Ovary (tissue), 9 donors: ENCODE data around the gene KLF3. TPM values are rescaled to one million over a fixed set of nuclear protein-coding genes. Genes with fewer than 3 reads are reported as not detected.

Experiments
- DNase-seq, 5 donors: peaks; one replicate each; pipeline ENCODE4 v3.0.0-alpha.2; 2019 to 2020
- H3K27ac ChIP-seq, 2 donors: fragments of 200-600 bp; one replicate each; pipeline versions ENCODE4 v1.5.1 to v1.8.0; 2019 to 2022
- H3K27me3 ChIP-seq: fragments of 200-600 bp; one replicate; pipeline ENCODE4 v1.8.0; 2022
- H3K36me3 ChIP-seq: fragments of 200-600 bp; sonication (generic); one replicate; pipeline ENCODE4 v1.5.1; 2019
- H3K4me1 ChIP-seq: one replicate; pipeline ENCODE4 v1.8.1; 2013; ENCODE audit warnings: mild to moderate bottlenecking, moderate library complexity; ENCODE audit not compliant: insufficient read depth
- H3K4me3 ChIP-seq: fragments of 200-600 bp; sonication (generic); one replicate; pipeline ENCODE4 v1.5.1; 2017
- H3K9me3 ChIP-seq, 2 donors: fragments of 200-600 bp in 1 of 2; sonication (generic) in 1 of 2; one replicate each; pipeline versions ENCODE4 v1.5.1 to v1.8.1; 2013 to 2019; ENCODE audit warnings: mild to moderate bottlenecking in 1 of 2, moderate library complexity in 1 of 2
- CTCF ChIP-seq, 3 donors: fragments of 450-650 bp in 2 of 3; fragments of 200-600 bp in 1 of 3; IDR thresholded peaks; one replicate each; pipeline versions ENCODE4 v1.5.1 to v1.8.0; 2016 to 2022; ENCODE audit warnings: antibody characterized with exemption in 3 of 3, mild to moderate bottlenecking in 1 of 3
- EP300 ChIP-seq: sonication (generic); formaldehyde crosslinking; IDR thresholded peaks from one replicate; pipeline ENCODE4 v1.6.1; 2017; ENCODE audit warnings: antibody characterized with exemption
- POLR2A ChIP-seq: fragments of 450-650 bp; IDR thresholded peaks from one replicate; pipeline ENCODE4 v1.6.1; 2017; ENCODE audit warnings: antibody characterized with exemption, mild to moderate bottlenecking, moderate library complexity
- WGBS, 3 donors: extraction: QIAGEN DNeasy Blood & Tissue Kit in 1 of 3; methylation state at CpG; one replicate each; pipeline versions ENCODE4 v1.1.5 to v1.1.7; 2013 to 2017; 5-methylcytosine and 5-hydroxymethylcytosine counted together
- intact Hi-C, 4 donors: fragments of 100-400 bp; cut with DNase I; formaldehyde crosslinking; loops; one replicate each; pipeline versions ENCODE4 v1.11.0 to v1.15.1; 2022 to 2023
- polyA plus RNA-seq, 2 donors: library from polyadenylated mRNA; stranded (reverse); fragments of 200-250 nt in 1 of 2; fragments of 350-450 nt in 1 of 2; fragmentation: Illumina TruSeq in 1 of 2; extraction: RNeasy Lipid Tissue Mini Kit (QIAGEN cat#74804) in 1 of 2; gene quantifications; one replicate each; pipeline ENCODE4 v1.2.3, GENCODE V29; 2013 to 2014
- total RNA-seq, 7 donors: library from RNA; depleted of rRNA in 2 of 7; stranded (reverse); fragments of >200 nt in 2 of 7; fragmentation: NEBNext Ultra II Directional in 3 of 7; extraction: Animal tissue kit (Norgen Biotek cat#: 25700) in 3 of 7; gene quantifications; one replicate each; pipeline versions ENCODE4 v1.1.0 to v1.2.4, GENCODE V29; 2016 to 2023
- donor health status: DM: no; HTN: no; CAD: no; lungs with moderate emphysema.
- donor health status: DM: no; HTN: no; CAD: no.
- donor health status: Bipolar disorder and iron deficiency.
- donor health status: DM: yes; HTN: yes; CAD: no.
- donor health status: DM: no; HTN: no; CAD: no.
- donor health status: DM: yes; HTN: yes; CAD: no.

The KLF3 gene
- total and polyA plus RNA-seq, 9 donors, result 32.9 to 111 (median 74.2) TPM

- DNase-seq, result no peak
- H3K4me1 ChIP-seq, result no peaks in the 10 kb centered on the region
- intact Hi-C loops, result no loop called here
- H3K36me3 ChIP-seq, result no peaks in the 10 kb centered on the region
- no peak overlapping the region for H3K27ac ChIP-seq
- 45 to 61% (median 46%) methylated on average over 2 of the region's 2 CpGs for WGBS, 3 donors
- no peaks in the 10 kb centered on the region for H3K27me3 ChIP-seq
- H3K4me3 ChIP-seq, result no peak overlapping the region
- H3K9me3 ChIP-seq, result no peaks in the 10 kb centered on the region
- no peak for TF ChIP-seq CTCF (IDR thresholded peaks at IDR 0.05)
- no peak for TF ChIP-seq POLR2A
- no peak for TF ChIP-seq EP300
Measured at GRCh38 chr4:38656111-38656510, 7.9 kb upstream of the KLF3 start.

GRCh38 chr4:38659346-38659745 is 4.7 kb upstream of the KLF3 start:
- Histone ChIP-seq H3K9me3 (no peaks in the 10 kb centered on the region), H3K4me1 (no peaks in the 10 kb centered on the region), H3K36me3 (no peaks in the 10 kb centered on the region), H3K27me3 (no peaks in the 10 kb centered on the region), H3K4me3 (no peak overlapping the region), H3K27ac (no peak overlapping the region)
- TF ChIP-seq CTCF (IDR thresholded peaks at IDR 0.05), result no peak
- TF ChIP-seq EP300, result no peak
- no peak for TF ChIP-seq POLR2A
- no peak for DNase-seq
- WGBS, 3 donors, result 85 to 89% (median 86%) methylated on average over 3 of the region's 3 CpGs
- intact Hi-C loops, result no loop called here

- Histone ChIP-seq H3K36me3 (no peaks in the 10 kb centered on the region), H3K27me3 (no peaks in the 10 kb centered on the region), H3K4me1 (no peaks in the 10 kb centered on the region), H3K4me3 (no peak overlapping the region), H3K9me3 (no peaks in the 10 kb centered on the region), H3K27ac (no peak overlapping the region)
- intact Hi-C loops, result loop anchor here in 1 of 4 donors (10.0 kb wide), 1 partner anchor 976 kb away; the partner anchor contains the start of gene RELL1
- 96 to 97% (median 97%) methylated on average over 4 of the region's 4 CpGs for WGBS, 3 donors
- no peak for TF ChIP-seq EP300
- no peak for TF ChIP-seq POLR2A
- no peak for DNase-seq
Measured at GRCh38 chr4:38660838-38661237, 3.2 kb upstream of the KLF3 start.

- 94 to 100% (median 95%) methylated on average over 3 of the region's 3 CpGs for WGBS, 3 donors
- Histone ChIP-seq H3K27me3 (no peaks in the 10 kb centered on the region), H3K9me3 (no peaks in the 10 kb centered on the region), H3K4me3 (no peak overlapping the region), H3K4me1 (no peaks in the 10 kb centered on the region), H3K27ac (peak overlapping the region in 1 of 2 donors; percentile 97), H3K36me3 (no peaks in the 10 kb centered on the region)
- intact Hi-C loops, result loop anchor here in 1 of 4 donors (10.0 kb wide), 1 partner anchor 977 kb away; the partner anchor contains the start of gene RELL1
- TF ChIP-seq POLR2A (no peak), EP300 (no peak), CTCF (IDR thresholded peaks at IDR 0.05) (no peak)
- DNase-seq, result no peak
Measured at GRCh38 chr4:38661371-38661770, 2.6 kb upstream of the KLF3 start.

GRCh38 chr4:38662522-38663089 is 1.4 kb upstream of the KLF3 start:
- intact Hi-C loops, result loop anchor here in 1 of 4 donors (10.0 kb wide), 1 partner anchor 978 kb away; the partner anchor contains the start of gene RELL1
- no peak for DNase-seq
- Histone ChIP-seq H3K4me1 (no peaks in the 10 kb centered on the region), H3K4me3 (peak overlapping the region; percentile 74), H3K27me3 (no peaks in the 10 kb centered on the region), H3K9me3 (no peaks in the 10 kb centered on the region), H3K27ac (peak overlapping the region; percentile 87 to 97), H3K36me3 (no peaks in the 10 kb centered on the region)
- 31 to 35% (median 32%) methylated on average over 26 of the region's 26 CpGs for WGBS, 3 donors
- TF ChIP-seq POLR2A (no peak), CTCF (IDR thresholded peaks at IDR 0.05) (no peak), EP300 (no peak)
